22Rv1 (cell line): ENCODE results near the gene DOK6.

ENCODE experiments used
- CTCF ChIP-seq: fragments of 450-650 bp; IDR thresholded peaks from 2 replicates; pipeline ENCODE4 v1.5.1; 2017; ENCODE audit warnings: mild to moderate bottlenecking
- ZFX ChIP-seq: fragments of 450-650 bp; IDR thresholded peaks from 2 replicates; pipeline ENCODE4 v1.6.1; 2017; ENCODE audit warnings: antibody characterized with exemption, borderline replicate concordance

DNA sequence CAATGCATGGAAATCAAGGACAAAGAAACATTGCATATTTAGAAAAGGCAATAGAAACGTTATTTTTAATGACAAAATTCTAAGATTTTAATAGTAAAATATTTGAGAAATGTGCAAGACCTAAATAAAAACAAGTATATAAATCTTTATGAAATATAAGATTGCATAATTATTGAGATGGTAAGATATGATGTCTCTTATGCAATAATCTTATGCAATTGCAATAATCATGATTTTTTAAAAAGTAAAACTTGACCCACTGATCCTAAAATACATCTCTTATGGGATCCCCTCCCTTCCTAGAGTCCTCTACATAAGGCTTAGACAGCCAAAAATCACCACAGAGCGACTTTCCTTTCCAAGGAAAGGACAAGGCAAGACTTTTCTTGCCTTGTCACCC is 249.0 kb downstream of the DOK6 start:
- TF ChIP-seq CTCF (no peak), ZFX (no peak)
